GM12873 (cell line): Measurements from ENCODE around the gene RCOR1.

Source experiments
- TF ChIP-seq, protein P1 (sequence below): IDR thresholded peaks from 2 replicates; pipeline ENCODE4 v1.5.1; 2012; ENCODE audit warnings: low read depth, mild to moderate bottlenecking, moderate library complexity, low read length, control low read depth; ENCODE audit not compliant: insufficient read depth; ENCODE audit errors: missing control alignments

Gene RCOR1

GRCh38 chr14:102777711-102778337, 185.4 kb downstream of the RCOR1 start:
- TF ChIP-seq, protein P1, sequence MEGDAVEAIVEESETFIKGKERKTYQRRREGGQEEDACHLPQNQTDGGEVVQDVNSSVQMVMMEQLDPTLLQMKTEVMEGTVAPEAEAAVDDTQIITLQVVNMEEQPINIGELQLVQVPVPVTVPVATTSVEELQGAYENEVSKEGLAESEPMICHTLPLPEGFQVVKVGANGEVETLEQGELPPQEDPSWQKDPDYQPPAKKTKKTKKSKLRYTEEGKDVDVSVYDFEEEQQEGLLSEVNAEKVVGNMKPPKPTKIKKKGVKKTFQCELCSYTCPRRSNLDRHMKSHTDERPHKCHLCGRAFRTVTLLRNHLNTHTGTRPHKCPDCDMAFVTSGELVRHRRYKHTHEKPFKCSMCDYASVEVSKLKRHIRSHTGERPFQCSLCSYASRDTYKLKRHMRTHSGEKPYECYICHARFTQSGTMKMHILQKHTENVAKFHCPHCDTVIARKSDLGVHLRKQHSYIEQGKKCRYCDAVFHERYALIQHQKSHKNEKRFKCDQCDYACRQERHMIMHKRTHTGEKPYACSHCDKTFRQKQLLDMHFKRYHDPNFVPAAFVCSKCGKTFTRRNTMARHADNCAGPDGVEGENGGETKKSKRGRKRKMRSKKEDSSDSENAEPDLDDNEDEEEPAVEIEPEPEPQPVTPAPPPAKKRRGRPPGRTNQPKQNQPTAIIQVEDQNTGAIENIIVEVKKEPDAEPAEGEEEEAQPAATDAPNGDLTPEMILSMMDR = no peak

DNA sequence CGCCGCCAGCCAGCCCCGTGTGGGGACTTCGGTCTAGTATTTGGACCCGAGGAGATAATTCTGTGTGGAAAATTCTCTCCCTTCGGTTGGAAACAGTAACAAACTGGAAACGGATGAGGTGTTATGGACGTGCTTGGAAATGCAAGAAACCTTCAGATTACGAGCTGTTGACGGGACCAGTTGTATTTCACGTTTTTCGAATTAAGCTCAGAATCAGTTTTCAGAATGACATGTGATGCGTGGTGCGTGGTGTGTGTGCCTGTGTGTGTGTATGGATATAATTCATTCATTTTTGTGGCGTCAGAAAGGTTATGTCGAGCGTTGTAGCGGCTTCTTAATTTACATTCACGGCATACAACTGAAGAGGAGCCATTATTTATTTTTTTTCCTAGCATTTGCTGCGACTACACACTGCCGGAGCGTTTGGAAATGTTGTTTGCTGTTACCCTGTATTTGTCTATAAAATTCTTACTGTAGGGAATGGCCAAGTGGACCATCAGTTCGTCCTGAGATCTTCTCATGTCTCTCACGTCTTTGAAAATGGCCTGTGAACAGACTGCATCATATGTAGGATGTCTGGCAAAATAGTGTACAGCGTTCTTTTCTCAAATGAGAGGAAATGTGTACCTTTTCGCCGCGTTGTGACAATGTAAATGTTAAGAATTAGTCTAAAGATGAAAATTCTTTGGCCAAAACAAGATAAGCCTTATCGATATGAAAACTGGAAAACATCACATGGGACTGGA, 186.1 kb downstream of the RCOR1 start:
- TF ChIP-seq, protein P1 = no peak

- TF ChIP-seq, protein P1 = no peak
These were observed 186.6 kb downstream of the RCOR1 start for GRCh38 chr14:102779084-102779462.

- TF ChIP-seq, protein P1 = no peak
These were observed 187.3 kb downstream of the RCOR1 start for GRCh38 chr14:102779574-102780315.
